A549 (cell line): ENCODE results near the gene TEX11. TPM values are rescaled to one million over a fixed set of nuclear protein-coding genes. Genes with fewer than 3 reads are reported as not detected.

Source experiments
- ATAC-seq, 2 experiments: fragments of 200-7000 bp in 1 of 2; fragments of >200 bp in 1 of 2; cut with Nextera tagmentation in 1 of 2; cut with Tn5 transposase in 1 of 2; 3 replicates each; pipeline versions ENCODE4 v1.8.0 to v1.9.1; 2018 to 2020; ENCODE audit warnings: mild to moderate bottlenecking in 1 of 2, moderate library complexity in 1 of 2
- CTCF ChIA-PET: fragments of 300-600 bp; sonication (Branson Sonifier 250); formaldehyde crosslinking; extraction: SDS; loops from one replicate; lab custom pipeline; 2021; ENCODE audit warnings: antibody characterized with exemption, inconsistent platforms; lab: Yijun Ruan, JAX
- POLR2A ChIA-PET: fragments of 350-600 bp; formaldehyde crosslinking; extraction: SDS; loops from one replicate; lab custom pipeline; 2021; ENCODE audit warnings: antibody characterized with exemption, inconsistent platforms; lab: Yijun Ruan, JAX
- DNase-seq, 2 experiments: peaks; one replicate each; pipeline versions ENCODE4 v3.0.0 to v3.0.0-alpha.2; 2011 to 2016; ENCODE audit warnings: low read depth in 1 of 2, low spot score in 1 of 2
- FAIRE-seq: peaks from 2 replicates; lab custom pipeline; 2011; peaks lifted over from hg19 to GRCh38; lab: Jason Lieb, UNC
- H3K27ac ChIP-seq, 2 experiments: fragments of >200 bp; sonication (Bioruptor Twin); formaldehyde crosslinking; 3 replicates each; pipeline ENCODE4 v1.5.1; 2016 to 2017
- H3K4me1 ChIP-seq: fragments of >200 bp; sonication (Bioruptor Twin); formaldehyde crosslinking; 3 replicates; pipeline ENCODE4 v1.6.1; 2016
- H3K4me2 ChIP-seq: fragments of >200 bp; sonication (Bioruptor Twin); formaldehyde crosslinking; 3 replicates; pipeline ENCODE4 v1.6.1; 2016
- H3K4me3 ChIP-seq: fragments of >200 bp; sonication (Bioruptor Twin); formaldehyde crosslinking; 3 replicates; pipeline ENCODE4 v1.5.1; 2016
- H3K9me3 ChIP-seq: fragments of >200 bp; sonication (Bioruptor Twin); formaldehyde crosslinking; 3 replicates; pipeline ENCODE4 v1.6.1; 2016
- CHD2 ChIP-seq: fragments of 150-350 bp; IDR thresholded peaks from 2 replicates; pipeline ENCODE4 v1.6.1; 2014; ENCODE audit warnings: low read length; ENCODE audit not compliant: partially characterized antibody
- CTCF ChIP-seq: fragments of >200 bp; sonication (Bioruptor Twin); formaldehyde crosslinking; IDR thresholded peaks from 3 replicates; pipeline ENCODE4 v1.5.1; 2016
- EHF ChIP-seq: fragments of 250-450 bp; sonication (Bioruptor Pico); IDR thresholded peaks from 2 replicates; pipeline ENCODE4 v1.5.0; 2020; ENCODE audit warnings: mild to moderate bottlenecking
- ELK1 ChIP-seq: fragments of 150-350 bp; IDR thresholded peaks from 2 replicates; pipeline ENCODE4 v1.6.1; 2014; ENCODE audit warnings: low read depth, mild to moderate bottlenecking, low read length
- EP300 ChIP-seq, 2 experiments: fragments of >200 bp; sonication (Bioruptor Twin); formaldehyde crosslinking; IDR thresholded peaks; 2 replicates in 1 of 2; 3 replicates in 1 of 2; pipeline ENCODE4 v1.6.1; 2016 to 2017
- FOXS1 ChIP-seq: fragments of 250-450 bp; sonication (Bioruptor Pico); IDR thresholded peaks from 2 replicates; pipeline ENCODE4 v1.5.0; 2020; ENCODE audit warnings: mild to moderate bottlenecking, moderate library complexity
- GATA3 ChIP-seq: IDR thresholded peaks from 2 replicates; pipeline ENCODE4 v1.6.1; 2012; ENCODE audit warnings: borderline replicate concordance
- HDAC2 ChIP-seq: fragments of 200-600 bp; sonication (generic); IDR thresholded peaks from 2 replicates; pipeline ENCODE4 v1.6.1; 2016
- HES2 ChIP-seq: fragments of >200 bp; sonication (Bioruptor Twin); formaldehyde crosslinking; IDR thresholded peaks from 2 replicates; pipeline ENCODE4 v1.6.1; 2016
- HOXB5 ChIP-seq: fragments of 250-450 bp; sonication (Bioruptor Pico); IDR thresholded peaks from 2 replicates; pipeline ENCODE4 v1.5.0; 2020; ENCODE audit warnings: mild to moderate bottlenecking, moderate library complexity
- JUN ChIP-seq, 2 experiments: fragments of >200 bp; sonication (Bioruptor Twin); formaldehyde crosslinking; IDR thresholded peaks; 2 replicates in 1 of 2; 3 replicates in 1 of 2; pipeline ENCODE4 v1.6.1; 2016 to 2017
- JUNB ChIP-seq: fragments of >200 bp; sonication (Bioruptor Twin); formaldehyde crosslinking; IDR thresholded peaks from 2 replicates; pipeline ENCODE4 v1.6.1; 2016
- MAFK ChIP-seq: fragments of 450-650 bp; IDR thresholded peaks from 2 replicates; pipeline ENCODE4 v1.6.1; 2014; ENCODE audit not compliant: partially characterized antibody
- MYC ChIP-seq: IDR thresholded peaks from 2 replicates; pipeline ENCODE4 v1.6.1; 2012; ENCODE audit warnings: mild to moderate bottlenecking, inconsistent platforms, low read length, improper control_type of control experiment, borderline replicate concordance
- PBX3 ChIP-seq: IDR thresholded peaks from 2 replicates; pipeline ENCODE4 v1.6.1; 2012
- RAD21 ChIP-seq, 2 experiments: fragments of >200 bp in 1 of 2; sonication (Bioruptor Twin) in 1 of 2; formaldehyde crosslinking in 1 of 2; IDR thresholded peaks in 1 of 2; conservative IDR thresholded peaks in 1 of 2; 2 replicates in 1 of 2; 3 replicates in 1 of 2; pipeline ENCODE4 v1.6.1; 2012 to 2018; ENCODE audit warnings: inconsistent platforms in 1 of 2
- RCOR1 ChIP-seq: fragments of 150-350 bp; IDR thresholded peaks from 2 replicates; pipeline ENCODE4 v1.6.1; 2014; ENCODE audit warnings: antibody characterized with exemption, low read length, low read depth
- RNF2 ChIP-seq: fragments of 200-600 bp; sonication (generic); IDR thresholded peaks from 2 replicates; pipeline ENCODE4 v1.6.1; 2016; ENCODE audit warnings: low read depth, mild to moderate bottlenecking, antibody characterized with exemption, moderate library complexity, borderline replicate concordance
- SREBF2 ChIP-seq: fragments of 450-650 bp; IDR thresholded peaks from 2 replicates; pipeline ENCODE4 v1.6.1; 2014; ENCODE audit warnings: mild to moderate bottlenecking, moderate library complexity
- TFCP2L1 ChIP-seq: fragments of 250-450 bp; sonication (Bioruptor Pico); IDR thresholded peaks from 2 replicates; pipeline ENCODE4 v1.5.0; 2021; ENCODE audit warnings: mild to moderate bottlenecking
- ZC3H11A ChIP-seq: fragments of 450-650 bp; IDR thresholded peaks from 2 replicates; pipeline ENCODE4 v1.6.1; 2014; ENCODE audit warnings: antibody characterized with exemption, mild to moderate bottlenecking
- ZFP36 ChIP-seq: fragments of 450-650 bp; IDR thresholded peaks from 2 replicates; pipeline ENCODE4 v1.6.1; 2014; ENCODE audit warnings: borderline replicate concordance; ENCODE audit not compliant: partially characterized antibody
- ZNF302 ChIP-seq: fragments of 250-450 bp; sonication (Bioruptor Pico); IDR thresholded peaks from 2 replicates; pipeline ENCODE4 v1.9.0; 2021; ENCODE audit warnings: inconsistent platforms, mild to moderate bottlenecking, moderate library complexity
- WGBS: methylation state at CpG from one replicate; pipeline ENCODE4 v1.1.6; 2017; ENCODE audit errors: missing lambda C conversion rate; 5-methylcytosine and 5-hydroxymethylcytosine counted together
- polyA plus RNA-seq, 4 experiments: library from polyadenylated mRNA; depleted of rRNA in 3 of 4; stranded (reverse); fragments of >200 nt; fragmentation: RNase III in 1 of 4; extraction: RNeasy Plus Mini Kit Qiagen cat#74134 plus additional on column Dnase treatment in 1 of 4; gene quantifications; 2 replicates in 3 of 4; 3 replicates in 1 of 4; pipeline ENCODE4 v1.2.3, GENCODE V29; 2011 to 2017

Gene TEX11
- polyA plus RNA-seq, 2 of the 4 experiments (the other 2 are of a cell fraction) = not detected

GRCh38 chrX:70485466-70485865 lies 423.0 kb downstream of the TEX11 start:
- DNase-seq (no peak), ATAC-seq (no peak), FAIRE-seq (no peak)
- Histone ChIP-seq H3K27ac (no peak overlapping the region), H3K4me3 (no peak overlapping the region), H3K4me2 (no peak overlapping the region), H3K9me3 (no peaks in the 10 kb centered on the region), H3K4me1 (peaks cover 6% of the 10 kb centered on the region)
- 87% methylated on average over 7 of the region's 7 CpGs for WGBS
- TF ChIP-seq ZC3H11A (no peak), EHF (CRISPR knock-in tag) (no peak), RNF2 (no peak)
- ChIA-PET CTCF (no interaction called here), POLR2A (no interaction called here)

- no peak for TF ChIP-seq HOXB5
- no peak for TF ChIP-seq JUN (IDR thresholded peaks at IDR 0.05)
- TF ChIP-seq, all 56 proteins: peak for 0
- no peak overlapping the region for H3K27ac ChIP-seq
- FAIRE-seq (no peak), DNase-seq (no peak), ATAC-seq (no peak)
- no peak overlapping the region for H3K4me2 ChIP-seq
- WGBS = 96% methylated on average over 2 of the region's 2 CpGs
- ChIA-PET POLR2A (no interaction called here), CTCF (interaction anchor here (1.1 to 1.3 kb wide), 2 partner anchors 10 to 74 kb away, joined by 3 read pairs; no protein-coding TSS in a partner anchor)
- H3K4me3 ChIP-seq = no peak overlapping the region
- no peaks in the 10 kb centered on the region for H3K9me3 ChIP-seq
- H3K4me1 ChIP-seq = peaks cover 38% of the 10 kb centered on the region
Measured at GRCh38 chrX:70482300-70482699, 426.2 kb downstream of the TEX11 start.

GRCh38 chrX:70481471-70482270 lies 426.8 kb downstream of the TEX11 start:
- FAIRE-seq = no peak

More at GRCh38 chrX:70481471-70482270, 426.8 kb downstream of the TEX11 start:
- H3K27ac ChIP-seq = no peak overlapping the region; a peak in 1 of 6 replicates
- ATAC-seq (no peak), DNase-seq (no peak)
- POLR2A ChIA-PET = no interaction called here
- 89% methylated on average over 8 of the region's 8 CpGs for WGBS
- CTCF ChIA-PET = interaction anchor here (1.3 kb wide), 1 partner anchor 73 kb away, joined by 3 read pairs; no protein-coding TSS in a partner anchor
- H3K4me3 ChIP-seq = no peak overlapping the region
- no peak overlapping the region for H3K4me2 ChIP-seq
- TF ChIP-seq JUN (IDR thresholded peaks at IDR 0.05) (no peak), SREBF2 (no peak), PBX3 (no peak), RCOR1 (no peak), ELK1 (no peak), EP300 (IDR thresholded peaks at IDR 0.05) (no peak), ZFP36 (no peak), MAFK (no peak), JUNB (no peak), RAD21 (conservative IDR thresholded peaks at IDR 0.05 in 1 of 2, IDR thresholded peaks at IDR 0.05 in 1 of 2) (no peak), GATA3 (no peak), MYC (no peak), CTCF (no peak), TFCP2L1 (no peak), RNF2 (no peak), FOXS1 (CRISPR knock-in tag) (no peak), ZNF302 (CRISPR knock-in tag) (no peak), HES2 (no peak), CHD2 (no peak), HDAC2 (no peak)
- H3K4me1 ChIP-seq = peaks cover 44% of the 10 kb centered on the region
- H3K9me3 ChIP-seq = no peaks in the 10 kb centered on the region
